ENCODE measurements around the gene FZD10.

FZD10 gene

GRCh38 chr12:130162745-130163460 is 639 bp downstream of the FZD10 start:
- no peaks in the 10 kb centered on the region for H3K36me3 ChIP-seq (ENCODE audit: control insufficient read depth in 2 of 2, insufficient read depth in 2 of 2, low read length in 2 of 2)
- no peak overlapping the region for H3K4me3 ChIP-seq (ENCODE audit: low read length in 2 of 2)
- no peaks in the 10 kb centered on the region for H3K9me3 ChIP-seq (ENCODE audit: control insufficient read depth in 2 of 2, low read length in 2 of 2)
- no peak overlapping the region for H3K27ac ChIP-seq (ENCODE audit: low read depth in 2 of 2, low read length in 2 of 2)
- H3K27me3 ChIP-seq (ENCODE audit: control insufficient read depth in 2 of 2, insufficient read depth in 2 of 2, low read length in 2 of 2): peaks cover 8 to 17% of the 10 kb centered on the region in 2 donors
- H3K4me1 ChIP-seq (ENCODE audit: control insufficient read depth in 2 of 2, insufficient read depth in 2 of 2, low read length in 2 of 2): no peaks in the 10 kb centered on the region
- no peak overlapping the region for H3K9ac ChIP-seq (ENCODE audit: low read depth in 1 of 2, low read length in 2 of 2)

DNA sequence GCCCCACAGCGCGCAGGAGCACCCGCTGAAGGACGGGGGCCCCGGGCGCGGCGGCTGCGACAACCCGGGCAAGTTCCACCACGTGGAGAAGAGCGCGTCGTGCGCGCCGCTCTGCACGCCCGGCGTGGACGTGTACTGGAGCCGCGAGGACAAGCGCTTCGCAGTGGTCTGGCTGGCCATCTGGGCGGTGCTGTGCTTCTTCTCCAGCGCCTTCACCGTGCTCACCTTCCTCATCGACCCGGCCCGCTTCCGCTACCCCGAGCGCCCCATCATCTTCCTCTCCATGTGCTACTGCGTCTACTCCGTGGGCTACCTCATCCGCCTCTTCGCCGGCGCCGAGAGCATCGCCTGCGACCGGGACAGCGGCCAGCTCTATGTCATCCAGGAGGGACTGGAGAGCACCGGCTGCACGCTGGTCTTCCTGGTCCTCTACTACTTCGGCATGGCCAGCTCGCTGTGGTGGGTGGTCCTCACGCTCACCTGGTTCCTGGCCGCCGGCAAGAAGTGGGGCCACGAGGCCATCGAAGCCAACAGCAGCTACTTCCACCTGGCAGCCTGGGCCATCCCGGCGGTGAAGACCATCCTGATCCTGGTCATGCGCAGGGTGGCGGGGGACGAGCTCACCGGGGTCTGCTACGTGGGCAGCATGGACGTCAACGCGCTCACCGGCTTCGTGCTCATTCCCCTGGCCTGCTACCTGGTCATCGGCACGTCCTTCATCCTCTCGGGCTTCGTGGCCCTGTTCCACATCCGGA is 1.4 kb downstream of the FZD10 start:
- H3K4me3 ChIP-seq (ENCODE audit: low read length in 2 of 2): no peak overlapping the region
- peaks cover 2 to 17% of the 10 kb centered on the region in 2 donors for H3K27me3 ChIP-seq (ENCODE audit: control insufficient read depth in 2 of 2, insufficient read depth in 2 of 2, low read length in 2 of 2)
- no peaks in the 10 kb centered on the region for H3K9me3 ChIP-seq (ENCODE audit: control insufficient read depth in 2 of 2, low read length in 2 of 2)
- no peaks in the 10 kb centered on the region for H3K4me1 ChIP-seq (ENCODE audit: control insufficient read depth in 2 of 2, insufficient read depth in 2 of 2, low read length in 2 of 2)
- no peak overlapping the region for H3K9ac ChIP-seq (ENCODE audit: low read depth in 1 of 2, low read length in 2 of 2)
- no peaks in the 10 kb centered on the region for H3K36me3 ChIP-seq (ENCODE audit: control insufficient read depth in 2 of 2, insufficient read depth in 2 of 2, low read length in 2 of 2)
- no peak overlapping the region for H3K27ac ChIP-seq (ENCODE audit: low read depth in 2 of 2, low read length in 2 of 2)

GRCh38 chr12:130164216-130164542 is 1.9 kb downstream of the FZD10 start:
- no peak overlapping the region for H3K4me3 ChIP-seq (ENCODE audit: low read length in 2 of 2)
- no peaks in the 10 kb centered on the region for H3K36me3 ChIP-seq (ENCODE audit: control insufficient read depth in 2 of 2, insufficient read depth in 2 of 2, low read length in 2 of 2)
- peaks cover 2 to 17% of the 10 kb centered on the region in 2 donors for H3K27me3 ChIP-seq (ENCODE audit: control insufficient read depth in 2 of 2, insufficient read depth in 2 of 2, low read length in 2 of 2)

GRCh38 chr12:130164936-130165335 is 2.7 kb downstream of the FZD10 start:
- Histone ChIP-seq H3K4me3 (ENCODE audit: low read length in 2 of 2) (no peak overlapping the region), H3K4me1 (ENCODE audit: control insufficient read depth in 2 of 2, insufficient read depth in 2 of 2, low read length in 2 of 2) (no peaks in the 10 kb centered on the region), H3K36me3 (ENCODE audit: control insufficient read depth in 2 of 2, insufficient read depth in 2 of 2, low read length in 2 of 2) (no peaks in the 10 kb centered on the region), H3K27me3 (ENCODE audit: control insufficient read depth in 2 of 2, insufficient read depth in 2 of 2, low read length in 2 of 2) (peaks cover 2 to 12% of the 10 kb centered on the region in 2 donors), H3K9me3 (ENCODE audit: control insufficient read depth in 2 of 2, low read length in 2 of 2) (no peaks in the 10 kb centered on the region), H3K27ac (ENCODE audit: low read depth in 2 of 2, low read length in 2 of 2) (no peak overlapping the region), H3K9ac (ENCODE audit: low read depth in 1 of 2, low read length in 2 of 2) (no peak overlapping the region)

More at GRCh38 chr12:130164216-130164542, 1.9 kb downstream of the FZD10 start:
- Histone ChIP-seq H3K4me1 (ENCODE audit: control insufficient read depth in 2 of 2, insufficient read depth in 2 of 2, low read length in 2 of 2) (no peaks in the 10 kb centered on the region), H3K9ac (ENCODE audit: low read depth in 1 of 2, low read length in 2 of 2) (no peak overlapping the region), H3K9me3 (ENCODE audit: control insufficient read depth in 2 of 2, low read length in 2 of 2) (no peaks in the 10 kb centered on the region), H3K27ac (ENCODE audit: low read depth in 2 of 2, low read length in 2 of 2) (no peak overlapping the region)

DNA sequence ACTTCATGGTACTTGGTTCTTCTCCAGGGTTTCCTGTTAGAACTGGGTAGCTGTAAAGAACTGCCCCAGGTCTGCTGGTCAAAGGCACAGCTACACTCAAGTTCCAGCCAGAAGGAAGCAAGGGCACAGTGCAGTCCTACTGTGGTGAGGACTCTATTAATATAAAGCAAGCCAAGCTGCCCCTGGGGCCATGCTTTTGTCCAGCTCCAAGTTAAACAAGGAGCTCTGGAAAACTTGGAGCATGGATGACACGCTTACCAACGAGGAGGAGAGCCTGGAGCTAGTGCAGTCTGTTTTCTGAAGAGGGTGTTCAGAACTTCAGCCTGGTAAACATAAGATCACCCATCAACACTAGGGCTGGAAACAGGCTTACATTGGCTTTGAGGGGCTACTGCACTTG is 4.0 kb downstream of the FZD10 start:
- H3K4me1 ChIP-seq (ENCODE audit: control insufficient read depth in 2 of 2, insufficient read depth in 2 of 2, low read length in 2 of 2): no peaks in the 10 kb centered on the region
- H3K36me3 ChIP-seq (ENCODE audit: control insufficient read depth in 2 of 2, insufficient read depth in 2 of 2, low read length in 2 of 2): no peaks in the 10 kb centered on the region
- H3K27ac ChIP-seq (ENCODE audit: low read depth in 2 of 2, low read length in 2 of 2): no peak overlapping the region
- no peak overlapping the region for H3K9ac ChIP-seq (ENCODE audit: low read depth in 1 of 2, low read length in 2 of 2)
- no peaks in the 10 kb centered on the region for H3K9me3 ChIP-seq (ENCODE audit: control insufficient read depth in 2 of 2, low read length in 2 of 2)
- no peak overlapping the region for H3K4me3 ChIP-seq (ENCODE audit: low read length in 2 of 2)
- peaks cover 0 to 4% of the 10 kb centered on the region in 2 donors for H3K27me3 ChIP-seq (ENCODE audit: control insufficient read depth in 2 of 2, insufficient read depth in 2 of 2, low read length in 2 of 2)

- Histone ChIP-seq H3K9me3 (ENCODE audit: control insufficient read depth in 2 of 2, low read length in 2 of 2) (no peaks in the 10 kb centered on the region), H3K27me3 (ENCODE audit: control insufficient read depth in 2 of 2, insufficient read depth in 2 of 2, low read length in 2 of 2) (peaks cover 0 to 4% of the 10 kb centered on the region in 2 donors), H3K4me3 (ENCODE audit: low read length in 2 of 2) (no peak overlapping the region), H3K36me3 (ENCODE audit: control insufficient read depth in 2 of 2, insufficient read depth in 2 of 2, low read length in 2 of 2) (no peaks in the 10 kb centered on the region), H3K9ac (ENCODE audit: low read depth in 1 of 2, low read length in 2 of 2) (no peak overlapping the region), H3K27ac (ENCODE audit: low read depth in 2 of 2, low read length in 2 of 2) (no peak overlapping the region), H3K4me1 (ENCODE audit: control insufficient read depth in 2 of 2, insufficient read depth in 2 of 2, low read length in 2 of 2) (no peaks in the 10 kb centered on the region)
These were observed 5.3 kb downstream of the FZD10 start for GRCh38 chr12:130167537-130167936.

- no peaks in the 10 kb centered on the region for H3K27me3 ChIP-seq (ENCODE audit: control insufficient read depth in 2 of 2, insufficient read depth in 2 of 2, low read length in 2 of 2)
- H3K9ac ChIP-seq (ENCODE audit: low read depth in 1 of 2, low read length in 2 of 2): no peak overlapping the region
- H3K27ac ChIP-seq (ENCODE audit: low read depth in 2 of 2, low read length in 2 of 2): no peak overlapping the region
- H3K4me3 ChIP-seq (ENCODE audit: low read length in 2 of 2): no peak overlapping the region
- no peaks in the 10 kb centered on the region for H3K4me1 ChIP-seq (ENCODE audit: control insufficient read depth in 2 of 2, insufficient read depth in 2 of 2, low read length in 2 of 2)
- H3K9me3 ChIP-seq (ENCODE audit: control insufficient read depth in 2 of 2, low read length in 2 of 2): no peaks in the 10 kb centered on the region
- H3K36me3 ChIP-seq (ENCODE audit: control insufficient read depth in 2 of 2, insufficient read depth in 2 of 2, low read length in 2 of 2): no peaks in the 10 kb centered on the region
These were observed 7.0 kb downstream of the FZD10 start for GRCh38 chr12:130169256-130169655.

DNA sequence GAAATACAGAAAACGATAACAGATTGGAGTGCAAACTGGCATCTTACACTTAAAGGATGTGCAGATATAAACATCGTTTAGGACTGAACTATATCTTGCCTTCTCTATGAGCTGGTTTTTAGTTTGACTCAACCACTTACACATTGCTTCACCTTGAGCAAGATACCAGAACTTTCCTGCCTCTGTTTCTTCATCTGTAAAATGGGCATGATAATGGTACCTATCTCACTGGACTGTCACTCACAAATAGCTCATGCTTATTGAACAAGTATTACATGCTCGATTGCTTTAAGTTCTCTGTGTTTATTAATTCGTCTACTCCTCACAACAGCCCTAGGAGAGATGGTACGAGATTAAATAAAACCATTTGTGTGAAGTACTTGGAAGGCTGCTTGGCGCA is 7.7 kb downstream of the FZD10 start:
- Histone ChIP-seq H3K9ac (ENCODE audit: low read depth in 1 of 2, low read length in 2 of 2) (no peak overlapping the region), H3K36me3 (ENCODE audit: control insufficient read depth in 2 of 2, insufficient read depth in 2 of 2, low read length in 2 of 2) (no peaks in the 10 kb centered on the region), H3K27ac (ENCODE audit: low read depth in 2 of 2, low read length in 2 of 2) (no peak overlapping the region), H3K9me3 (ENCODE audit: control insufficient read depth in 2 of 2, low read length in 2 of 2) (no peaks in the 10 kb centered on the region), H3K27me3 (ENCODE audit: control insufficient read depth in 2 of 2, insufficient read depth in 2 of 2, low read length in 2 of 2) (no peaks in the 10 kb centered on the region), H3K4me3 (ENCODE audit: low read length in 2 of 2) (no peak overlapping the region), H3K4me1 (ENCODE audit: control insufficient read depth in 2 of 2, insufficient read depth in 2 of 2, low read length in 2 of 2) (no peaks in the 10 kb centered on the region)

DNA sequence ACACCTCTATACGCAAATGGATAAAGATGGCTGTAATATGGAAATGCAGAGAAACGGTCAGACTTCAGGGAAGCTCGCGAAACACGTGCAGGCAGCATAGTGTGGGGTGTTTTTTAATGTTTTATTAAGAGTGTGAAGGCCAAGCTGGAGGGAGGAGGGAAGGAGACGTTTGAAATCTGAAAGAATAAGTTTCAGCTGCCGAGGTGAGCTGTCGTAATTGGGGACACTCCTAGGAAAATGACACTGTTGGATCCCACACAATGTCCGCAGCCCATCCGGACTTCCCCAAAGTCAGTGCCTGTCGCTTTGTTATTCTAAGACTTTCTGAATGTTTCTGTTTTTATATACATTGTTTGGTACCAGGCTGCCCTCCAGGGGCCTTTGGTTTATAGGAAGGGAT is 8.3 kb downstream of the FZD10 start:
- no peak overlapping the region for H3K4me3 ChIP-seq (ENCODE audit: low read length in 2 of 2)
- H3K9ac ChIP-seq (ENCODE audit: low read depth in 1 of 2, low read length in 2 of 2): no peak overlapping the region
- no peaks in the 10 kb centered on the region for H3K36me3 ChIP-seq (ENCODE audit: control insufficient read depth in 2 of 2, insufficient read depth in 2 of 2, low read length in 2 of 2)
- H3K27ac ChIP-seq (ENCODE audit: low read depth in 2 of 2, low read length in 2 of 2): no peak overlapping the region
- no peaks in the 10 kb centered on the region for H3K27me3 ChIP-seq (ENCODE audit: control insufficient read depth in 2 of 2, insufficient read depth in 2 of 2, low read length in 2 of 2)
- no peaks in the 10 kb centered on the region for H3K9me3 ChIP-seq (ENCODE audit: control insufficient read depth in 2 of 2, low read length in 2 of 2)
- H3K4me1 ChIP-seq (ENCODE audit: control insufficient read depth in 2 of 2, insufficient read depth in 2 of 2, low read length in 2 of 2): no peaks in the 10 kb centered on the region

GRCh38 chr12:130177635-130178242 is 15.5 kb downstream of the FZD10 start:
- Histone ChIP-seq H3K9ac (ENCODE audit: low read depth in 1 of 2, low read length in 2 of 2) (no peak overlapping the region), H3K36me3 (ENCODE audit: control insufficient read depth in 2 of 2, insufficient read depth in 2 of 2, low read length in 2 of 2) (no peaks in the 10 kb centered on the region), H3K9me3 (ENCODE audit: control insufficient read depth in 2 of 2, low read length in 2 of 2) (no peaks in the 10 kb centered on the region), H3K27ac (ENCODE audit: low read depth in 2 of 2, low read length in 2 of 2) (no peak overlapping the region), H3K4me1 (ENCODE audit: control insufficient read depth in 2 of 2, insufficient read depth in 2 of 2, low read length in 2 of 2) (no peaks in the 10 kb centered on the region), H3K27me3 (ENCODE audit: control insufficient read depth in 2 of 2, insufficient read depth in 2 of 2, low read length in 2 of 2) (no peaks in the 10 kb centered on the region), H3K4me3 (ENCODE audit: low read length in 2 of 2) (no peak overlapping the region)
